ENCODE data around the gene AURKAIP1. TPM values are rescaled to one million over a fixed set of nuclear protein-coding genes. Genes with fewer than 3 reads are reported as not detected.

AURKAIP1 gene
- total RNA-seq, 4 donors from 2014 or later: 98.4 to 152 (median 117) TPM

DNA sequence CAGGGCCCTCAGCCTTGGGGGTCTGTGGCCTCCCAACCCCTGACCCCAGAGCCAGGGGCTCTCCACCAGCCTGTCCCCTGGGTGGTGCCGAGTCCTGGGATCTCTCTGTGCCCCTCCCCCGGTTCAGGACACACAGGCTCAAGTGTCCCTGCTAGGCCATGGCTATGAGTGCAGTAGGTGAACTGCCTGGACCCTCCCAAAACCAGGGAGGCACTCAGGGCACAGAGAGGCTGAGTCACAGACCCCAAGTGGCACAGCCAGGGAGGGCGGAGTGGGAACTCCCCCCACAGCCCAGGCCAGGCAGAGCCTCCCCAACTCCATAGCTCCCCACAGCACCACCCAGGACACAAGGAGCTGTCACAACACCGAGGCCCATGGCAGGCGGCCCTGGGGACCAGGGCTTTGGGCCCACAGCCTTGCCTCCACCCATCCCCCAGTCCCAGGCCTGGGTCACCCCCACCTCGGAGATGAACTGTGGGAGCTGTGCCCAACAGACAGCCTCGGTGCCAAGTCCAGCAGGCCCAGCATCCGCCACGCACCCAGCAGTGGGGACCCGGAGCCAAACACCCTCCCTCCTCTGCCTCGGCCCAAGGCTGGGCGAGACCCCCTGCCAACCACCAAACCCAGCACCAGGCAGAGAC is 29.0 kb downstream of the AURKAIP1 start:
- H3K9me3 ChIP-seq: no peaks in the 10 kb centered on the region
- DNase-seq (ENCODE audit: extremely low spot score): no peak
- H3K36me3 ChIP-seq: peaks cover 0 to 17% (median 13%) of the 10 kb centered on the region in 4 donors
- WGBS: 58% methylated on average over 9 of the region's 12 CpGs
- H3K27me3 ChIP-seq: no peaks in the 10 kb centered on the region
- peak overlapping the region in 2 of 4 donors; percentile 0 to 28 for H3K27ac ChIP-seq (replicated peaks in 1 of 4)
- TF ChIP-seq POLR2A (IDR thresholded peaks at IDR 0.05; ENCODE audit: low read depth) (no peak), EP300 (IDR thresholded peaks at IDR 0.05) (no peak), POLR2AphosphoS5 (IDR thresholded peaks at IDR 0.05) (no peak)
- TF ChIP-seq, protein P1, sequence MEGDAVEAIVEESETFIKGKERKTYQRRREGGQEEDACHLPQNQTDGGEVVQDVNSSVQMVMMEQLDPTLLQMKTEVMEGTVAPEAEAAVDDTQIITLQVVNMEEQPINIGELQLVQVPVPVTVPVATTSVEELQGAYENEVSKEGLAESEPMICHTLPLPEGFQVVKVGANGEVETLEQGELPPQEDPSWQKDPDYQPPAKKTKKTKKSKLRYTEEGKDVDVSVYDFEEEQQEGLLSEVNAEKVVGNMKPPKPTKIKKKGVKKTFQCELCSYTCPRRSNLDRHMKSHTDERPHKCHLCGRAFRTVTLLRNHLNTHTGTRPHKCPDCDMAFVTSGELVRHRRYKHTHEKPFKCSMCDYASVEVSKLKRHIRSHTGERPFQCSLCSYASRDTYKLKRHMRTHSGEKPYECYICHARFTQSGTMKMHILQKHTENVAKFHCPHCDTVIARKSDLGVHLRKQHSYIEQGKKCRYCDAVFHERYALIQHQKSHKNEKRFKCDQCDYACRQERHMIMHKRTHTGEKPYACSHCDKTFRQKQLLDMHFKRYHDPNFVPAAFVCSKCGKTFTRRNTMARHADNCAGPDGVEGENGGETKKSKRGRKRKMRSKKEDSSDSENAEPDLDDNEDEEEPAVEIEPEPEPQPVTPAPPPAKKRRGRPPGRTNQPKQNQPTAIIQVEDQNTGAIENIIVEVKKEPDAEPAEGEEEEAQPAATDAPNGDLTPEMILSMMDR (IDR thresholded peaks at IDR 0.05): no peak
- peak overlapping the region in 1 of 4 donors; percentile 4 for H3K4me3 ChIP-seq
- intact Hi-C loops (cut with DNase I): no loop called here
- peaks cover 40 to 55% (median 46%) of the 10 kb centered on the region in 4 donors for H3K4me1 ChIP-seq

DNA sequence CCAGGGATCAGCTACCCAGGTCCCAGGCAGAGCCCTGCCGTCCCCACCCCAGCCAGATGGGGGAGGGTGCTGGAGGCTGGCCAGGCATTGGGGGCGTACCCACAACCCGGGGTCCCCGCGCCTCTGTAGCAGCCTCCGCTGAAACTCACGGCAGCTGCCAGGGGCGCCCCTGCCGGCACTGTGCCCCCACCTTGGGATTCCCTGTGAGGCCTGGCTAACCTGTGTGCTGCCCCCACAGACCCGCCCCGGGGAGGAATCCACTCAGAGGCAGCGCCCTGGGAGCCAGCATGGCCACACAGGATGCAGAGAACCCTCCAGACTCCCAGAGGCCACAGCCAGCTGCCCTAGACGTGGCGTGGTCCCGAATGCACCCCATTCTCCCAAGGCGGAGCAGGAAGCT is 29.6 kb downstream of the AURKAIP1 start:
- TF ChIP-seq EP300 (IDR thresholded peaks at IDR 0.05) (no peak), POLR2AphosphoS5 (IDR thresholded peaks at IDR 0.05) (no peak), POLR2A (IDR thresholded peaks at IDR 0.05; ENCODE audit: low read depth) (no peak)
- TF ChIP-seq, protein P1 (IDR thresholded peaks at IDR 0.05): no peak
- H3K9me3 ChIP-seq: no peaks in the 10 kb centered on the region
- peaks cover 40 to 55% (median 46%) of the 10 kb centered on the region in 4 donors for H3K4me1 ChIP-seq
- H3K36me3 ChIP-seq: peaks cover under 1 to 23% (median 19%) of the 10 kb centered on the region in 4 donors
- WGBS: 81% methylated on average over 5 of the region's 16 CpGs
- H3K27me3 ChIP-seq: no peaks in the 10 kb centered on the region
- DNase-seq (ENCODE audit: extremely low spot score): no peak
- H3K4me3 ChIP-seq: no peak overlapping the region
- H3K27ac ChIP-seq (replicated peaks in 1 of 4): peak overlapping the region in 3 of 4 donors; percentile 0 to 10 (median 3)
- intact Hi-C loops (cut with DNase I): no loop called here

DNA sequence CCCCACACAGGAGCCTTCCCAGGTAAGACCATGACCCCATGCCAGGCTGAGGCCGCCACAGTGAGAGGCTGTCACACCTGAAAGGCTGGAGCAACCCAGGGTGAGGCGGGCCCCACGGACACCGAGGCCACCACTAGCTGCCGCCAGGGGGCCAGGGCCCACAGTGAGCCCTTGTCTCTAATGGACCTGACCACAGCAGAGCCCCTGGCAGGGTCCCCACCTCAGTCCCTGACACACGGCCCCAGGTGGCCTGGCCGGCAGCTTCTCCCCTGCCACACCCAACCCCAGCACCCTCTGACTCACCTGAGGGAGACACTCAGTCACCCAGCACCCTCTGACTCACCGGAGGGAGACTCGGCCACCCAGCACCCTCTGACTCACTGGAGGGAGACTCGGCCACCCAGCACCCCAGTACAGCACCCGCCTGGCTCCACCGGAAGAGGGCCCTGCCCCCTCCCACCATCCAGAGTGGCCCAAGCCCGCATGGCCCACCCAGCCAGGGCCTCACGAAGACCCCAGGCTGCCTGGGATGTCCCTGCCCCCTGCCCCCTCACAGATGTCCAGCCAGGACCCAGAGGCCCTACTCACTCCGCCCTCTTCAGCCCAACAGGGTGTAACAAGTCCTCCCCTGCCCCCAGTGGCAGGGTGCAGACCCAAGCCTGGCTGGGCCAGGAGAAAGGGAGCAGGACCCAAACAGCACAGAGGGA is 30.2 kb downstream of the AURKAIP1 start:
- H3K27ac ChIP-seq (replicated peaks in 1 of 4): peak overlapping the region in 2 of 4 donors; percentile 3 to 10
- no peaks in the 10 kb centered on the region for H3K27me3 ChIP-seq
- peaks cover 40 to 55% (median 46%) of the 10 kb centered on the region in 4 donors for H3K4me1 ChIP-seq
- WGBS: 46% methylated on average over 8 of the region's 15 CpGs
- no peak overlapping the region for H3K4me3 ChIP-seq
- TF ChIP-seq, protein P1 (IDR thresholded peaks at IDR 0.05): peak in 2 of 3 experiments; percentile 21 to 37
- TF ChIP-seq POLR2A (IDR thresholded peaks at IDR 0.05; ENCODE audit: low read depth): no peak
- peaks cover 6 to 29% (median 24%) of the 10 kb centered on the region in 4 donors for H3K36me3 ChIP-seq
- intact Hi-C loops (cut with DNase I): no loop called here
- no peak for DNase-seq (ENCODE audit: extremely low spot score)
- H3K9me3 ChIP-seq: no peaks in the 10 kb centered on the region

DNA sequence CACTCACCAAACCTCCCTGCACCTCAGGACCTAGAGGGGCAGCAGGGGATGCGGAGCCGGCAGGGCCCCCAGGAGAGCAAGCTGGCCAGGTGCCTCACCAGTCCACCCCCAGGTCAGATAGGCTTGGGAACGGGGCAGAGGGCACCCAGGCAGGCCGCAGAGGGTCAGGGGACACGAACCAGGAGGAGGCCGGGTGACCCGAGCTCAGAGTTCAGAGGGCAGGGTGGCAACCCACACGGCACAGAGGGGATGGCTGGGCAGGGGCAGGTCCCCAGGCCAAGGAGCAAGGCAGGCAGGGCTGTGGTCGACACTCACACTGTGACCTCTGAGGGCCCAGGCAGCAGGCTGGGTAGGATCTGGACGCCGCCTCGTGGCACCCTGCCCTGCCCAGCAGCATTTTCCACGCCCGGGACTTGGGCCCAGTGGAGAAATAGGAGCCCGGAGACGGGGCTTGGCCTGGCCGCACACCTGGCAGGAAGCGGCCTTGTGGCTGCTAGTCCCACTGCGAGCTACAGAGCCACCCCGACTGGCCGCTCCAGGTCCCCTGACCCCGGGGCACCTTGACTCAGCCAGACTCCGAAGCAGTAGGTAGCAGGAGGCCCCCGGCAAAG is 31.1 kb downstream of the AURKAIP1 start:
- DNase-seq (ENCODE audit: extremely low spot score): no peak
- intact Hi-C loops (cut with DNase I): no loop called here
- peaks cover 40 to 55% (median 46%) of the 10 kb centered on the region in 4 donors for H3K4me1 ChIP-seq
- H3K27ac ChIP-seq (replicated peaks in 1 of 4): no peak overlapping the region
- WGBS: 90% methylated on average over 7 of the region's 24 CpGs
- no peaks in the 10 kb centered on the region for H3K27me3 ChIP-seq
- TF ChIP-seq POLR2A (IDR thresholded peaks at IDR 0.05; ENCODE audit: low read depth) (no peak), POLR2AphosphoS5 (IDR thresholded peaks at IDR 0.05) (no peak), EP300 (IDR thresholded peaks at IDR 0.05) (no peak)
- TF ChIP-seq, protein P1 (IDR thresholded peaks at IDR 0.05): no peak
- H3K4me3 ChIP-seq: no peak overlapping the region
- H3K9me3 ChIP-seq: no peaks in the 10 kb centered on the region
- peaks cover 15 to 38% (median 33%) of the 10 kb centered on the region in 4 donors for H3K36me3 ChIP-seq
